Naive thymus-derived CD4-positive, alpha-beta T cell (primary cell): ENCODE data around the gene UBL7. TPM values are rescaled to one million over a fixed set of nuclear protein-coding genes. Genes with fewer than 3 reads are reported as not detected.

Experiments
- ATAC-seq: fragments of 150-1000 bp; cut with Tn5 transposase; 2 replicates; pipeline ENCODE4 v1.10.0; 2021; ENCODE audit warnings: mild to moderate bottlenecking, moderate library complexity
- CTCF ChIA-PET: fragments of 350-600 bp; sonication (Branson Sonifier 250); formaldehyde crosslinking; loops from one replicate; lab custom pipeline; 2021; ENCODE audit warnings: antibody characterized with exemption; lab: Charles Lee
- POLR2A ChIA-PET: fragments of 350-600 bp; sonication (Branson Sonifier 250); formaldehyde crosslinking; loops from one replicate; lab custom pipeline; 2021; ENCODE audit warnings: antibody characterized with exemption, inconsistent platforms; lab: Charles Lee
- DNase-seq, 9 donors: peaks; one replicate each; pipeline versions ENCODE4 v3.0.0 to v3.0.0-alpha.2; 2020 to 2022; ENCODE audit warnings: mixed read lengths in 1 of 9
- H3K27ac ChIP-seq: one replicate; pipeline ENCODE4 v1.7.0; 2013; ENCODE audit warnings: mild to moderate bottlenecking, low read depth, low read length, moderate library complexity
- H3K27me3 ChIP-seq, 2 donors: one replicate each; pipeline ENCODE4 v1.7.0; 2013; ENCODE audit warnings: low read length in 2 of 2, mild to moderate bottlenecking in 2 of 2, moderate library complexity in 2 of 2; ENCODE audit not compliant: control insufficient read depth in 2 of 2, insufficient read depth in 2 of 2
- H3K36me3 ChIP-seq, 3 experiments: 1 replicate in 2 of 3; 2 replicates in 1 of 3; pipeline ENCODE4 v1.7.0; 2013; ENCODE audit warnings: low read length in 3 of 3, mild to moderate bottlenecking in 3 of 3, moderate library complexity in 1 of 3; ENCODE audit not compliant: insufficient read depth in 3 of 3, control insufficient read depth in 2 of 3
- H3K4me1 ChIP-seq, 2 donors: one replicate each; pipeline ENCODE4 v1.7.0; 2013; ENCODE audit warnings: low read length in 2 of 2, mild to moderate bottlenecking in 2 of 2, moderate library complexity in 1 of 2; ENCODE audit not compliant: control insufficient read depth in 2 of 2, insufficient read depth in 2 of 2
- H3K4me3 ChIP-seq: 2 replicates; pipeline ENCODE4 v1.7.0; 2013; ENCODE audit warnings: mild to moderate bottlenecking, low read length
- H3K9me3 ChIP-seq, 3 experiments: 1 replicate in 2 of 3; 2 replicates in 1 of 3; pipeline ENCODE4 v1.7.0; 2013; ENCODE audit warnings: low read length in 3 of 3; ENCODE audit not compliant: control insufficient read depth in 2 of 3
- H3K27ac Mint-ChIP-seq, 9 donors: one replicate each; pipeline ENCODE4 v1.8.0; 2020 to 2022; ENCODE audit warnings: mixed read lengths in 9 of 9, mild to moderate bottlenecking in 8 of 9, moderate library complexity in 5 of 9, inconsistent platforms in 2 of 9
- H3K27me3 Mint-ChIP-seq, 5 donors: one replicate each; pipeline ENCODE4 v1.8.0; 2021 to 2022; ENCODE audit warnings: mixed read lengths in 5 of 5, mild to moderate bottlenecking in 1 of 5
- H3K36me3 Mint-ChIP-seq, 5 donors: one replicate each; pipeline ENCODE4 v1.8.0; 2020 to 2022; ENCODE audit warnings: mixed read lengths in 5 of 5, mild to moderate bottlenecking in 3 of 5, inconsistent platforms in 1 of 5
- H3K4me1 Mint-ChIP-seq, 7 donors: one replicate each; pipeline ENCODE4 v1.8.0; 2020 to 2022; ENCODE audit warnings: mixed read lengths in 7 of 7, mild to moderate bottlenecking in 3 of 7, inconsistent platforms in 1 of 7
- H3K4me3 Mint-ChIP-seq, 10 donors: one replicate each; pipeline ENCODE4 v1.8.0; 2020 to 2022; ENCODE audit warnings: mild to moderate bottlenecking in 10 of 10, mixed read lengths in 10 of 10, moderate library complexity in 6 of 10, inconsistent platforms in 2 of 10
- H3K9me3 Mint-ChIP-seq, 11 donors: one replicate each; pipeline ENCODE4 v1.8.0; 2020 to 2022; ENCODE audit warnings: mixed read lengths in 11 of 11, mild to moderate bottlenecking in 4 of 11, inconsistent platforms in 1 of 11, moderate library complexity in 1 of 11
- intact Hi-C, 2 donors: fragments of 100-400 bp; cut with micrococcal nuclease; formaldehyde crosslinking; loops; one replicate each; pipeline ENCODE4 v1.15.1; 2023
- polyA plus RNA-seq, 2 donors: library from polyadenylated mRNA; unstranded; fragments of 300-500 nt; fragmentation: Illumina TruSeq; gene quantifications; one replicate each; pipeline ENCODE4 v1.2.3, GENCODE V29; 2021
- total RNA-seq, 6 experiments: library from RNA in 5 of 6; stranded (reverse) in 5 of 6; gene quantifications; 1 replicate in 5 of 6; 2 replicates in 1 of 6; pipeline ENCODE4 v1.2.3 and lab custom pipeline; 2021 to 2026

The UBL7 gene
- total and polyA plus RNA-seq, 7 experiments from 2014 or later, result 20.2 to 127 (median 44.0) TPM

DNA sequence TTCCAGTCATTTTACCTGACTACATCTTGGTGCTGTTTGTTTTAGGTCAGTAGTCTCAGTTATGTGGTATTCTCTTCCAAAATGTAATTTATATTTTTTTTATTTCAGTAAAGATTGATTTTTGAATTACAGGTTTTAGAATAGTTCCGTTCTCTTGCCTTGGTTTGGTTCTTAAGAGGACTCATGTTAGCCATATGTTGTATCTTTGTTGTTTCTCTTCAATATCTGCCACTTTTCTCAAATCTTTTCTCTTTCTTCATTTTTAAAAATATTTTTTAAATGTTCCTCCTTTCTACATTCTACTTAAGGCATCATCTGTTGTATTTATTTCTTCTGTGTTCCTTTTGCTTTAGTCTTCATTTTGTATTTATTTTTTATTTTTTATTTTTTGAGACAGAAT is 5.6 kb upstream of the UBL7 start:
- Mint-ChIP-seq H3K27me3 (no peaks in the 10 kb centered on the region), H3K4me1 (peaks cover 12 to 41% (median 36%) of the 10 kb centered on the region in 7 donors), H3K4me3 (no peak overlapping the region), H3K27ac (no peak overlapping the region), H3K36me3 (peaks cover 4 to 34% (median 17%) of the 10 kb centered on the region in 5 donors), H3K9me3 (peaks cover 0 to 5% (median 0%) of the 10 kb centered on the region in 11 donors)
- DNase-seq, result no peak
- Histone ChIP-seq H3K4me1 (peaks cover 0 to 6% of the 10 kb centered on the region in 2 donors), H3K4me3 (no peak overlapping the region), H3K36me3 (peaks cover 0 to 7% (median 0%) of the 10 kb centered on the region in 3 experiments), H3K27ac (no peak overlapping the region), H3K27me3 (no peaks in the 10 kb centered on the region), H3K9me3 (no peaks in the 10 kb centered on the region)
- POLR2A ChIA-PET, result no interaction called here
- intact Hi-C loops, result loop anchor here in 1 of 2 donors (10.0 kb wide), 1 partner anchor 488 kb away; the partner anchor contains the start of gene RPP25
- CTCF ChIA-PET, result no interaction called here
- no peak for ATAC-seq

- Histone ChIP-seq H3K9me3 (no peaks in the 10 kb centered on the region), H3K4me1 (peaks cover 7 to 15% of the 10 kb centered on the region in 2 donors), H3K36me3 (peaks cover 0 to 9% (median 0%) of the 10 kb centered on the region in 3 experiments), H3K27me3 (no peaks in the 10 kb centered on the region), H3K4me3 (no peak overlapping the region), H3K27ac (no peak overlapping the region)
- ChIA-PET CTCF (no interaction called here), POLR2A (no interaction called here)
- Mint-ChIP-seq H3K9me3 (peaks cover 0 to 5% (median 0%) of the 10 kb centered on the region in 11 donors), H3K27ac (peak overlapping the region in 1 of 9 donors; percentile 41), H3K36me3 (peaks cover under 1 to 24% (median 17%) of the 10 kb centered on the region in 5 donors), H3K27me3 (no peaks in the 10 kb centered on the region), H3K4me1 (peaks cover 20 to 52% (median 46%) of the 10 kb centered on the region in 7 donors), H3K4me3 (no peak overlapping the region)
- ATAC-seq (no peak), DNase-seq (no peak)
- intact Hi-C loops, result loop anchor here (5.0 to 10.0 kb wide), 3 partner anchors 322 to 987 kb away; partner anchors contain the start of genes SIN3A (in 2 of the 2) and RPP25 (in 1 of the 2)
Observed at GRCh38 chr15:74464897-74465296, 3.9 kb upstream of the UBL7 start.

GRCh38 chr15:74464216-74464615 is 3.3 kb upstream of the UBL7 start:
- CTCF ChIA-PET, result interaction anchor here (0.6 kb wide), 1 partner anchor 86 kb away, joined by 5 read pairs; no protein-coding TSS in a partner anchor
- no peak for DNase-seq
- Mint-ChIP-seq H3K36me3 (peaks cover 0 to 22% (median 17%) of the 10 kb centered on the region in 5 donors), H3K4me1 (peaks cover 19 to 52% (median 46%) of the 10 kb centered on the region in 7 donors), H3K4me3 (peak overlapping the region in 3 of 10 donors; percentile 27 to 29 (median 29)), H3K27me3 (no peaks in the 10 kb centered on the region), H3K27ac (peak overlapping the region in 1 of 9 donors; percentile 0), H3K9me3 (peaks cover 0 to 5% (median 0%) of the 10 kb centered on the region in 11 donors)
- POLR2A ChIA-PET, result no interaction called here
- Histone ChIP-seq H3K36me3 (peaks cover 0 to 7% (median 0%) of the 10 kb centered on the region in 3 experiments), H3K27me3 (no peaks in the 10 kb centered on the region), H3K9me3 (no peaks in the 10 kb centered on the region), H3K4me1 (peaks cover 8 to 15% of the 10 kb centered on the region in 2 donors), H3K4me3 (no peak overlapping the region), H3K27ac (no peak overlapping the region)
- intact Hi-C loops, result loop anchor here (5.0 to 10.0 kb wide), 3 partner anchors 323 to 988 kb away; partner anchors contain the start of genes SIN3A (in 2 of the 2) and RPP25 (in 1 of the 2)
- ATAC-seq, result no peak

- H3K4me3 Mint-ChIP-seq, result peak overlapping the region in 7 of 10 donors; percentile 1 to 44 (median 12)
- peaks cover 21 to 58% (median 52%) of the 10 kb centered on the region in 7 donors for H3K4me1 Mint-ChIP-seq
- H3K27ac Mint-ChIP-seq, result peak overlapping the region in 1 of 9 donors; percentile 51
- H3K36me3 Mint-ChIP-seq, result peaks cover 3 to 23% (median 20%) of the 10 kb centered on the region in 5 donors
- peaks cover 8 to 15% of the 10 kb centered on the region in 2 donors for H3K4me1 ChIP-seq
- ATAC-seq (no peak), DNase-seq (no peak)
- no peak overlapping the region for H3K4me3 ChIP-seq
- CTCF ChIA-PET, result no interaction called here
- POLR2A ChIA-PET, result no interaction called here
- no peaks in the 10 kb centered on the region for H3K9me3 ChIP-seq
- intact Hi-C loops, result loop anchor here (5.0 to 10.0 kb wide), 3 partner anchors 324 to 989 kb away; partner anchors contain the start of genes SIN3A (in 2 of the 2) and RPP25 (in 1 of the 2)
- H3K9me3 Mint-ChIP-seq, result peaks cover 0 to 5% (median 0%) of the 10 kb centered on the region in 11 donors
- H3K27me3 ChIP-seq, result no peaks in the 10 kb centered on the region
- H3K36me3 ChIP-seq, result peaks cover 0 to 8% (median 0%) of the 10 kb centered on the region in 3 experiments
- H3K27me3 Mint-ChIP-seq, result no peaks in the 10 kb centered on the region
- no peak overlapping the region for H3K27ac ChIP-seq
Observed at GRCh38 chr15:74463634-74464033, 2.7 kb upstream of the UBL7 start.

GRCh38 chr15:74461847-74462511 is 1.0 kb upstream of the UBL7 start:
- H3K4me3 ChIP-seq, result peak overlapping the region; percentile 91
- H3K36me3 ChIP-seq, result peaks cover 0 to 16% (median 0%) of the 10 kb centered on the region in 3 experiments
- intact Hi-C loops, result loop anchor here (1.0 to 10.0 kb wide), 19 partner anchors 23 to 990 kb away; partner anchors contain the start of genes SIN3A (in 2 of the 2), CLK3 (in 1 of the 2), COX5A (in 1 of the 2) and EDC3 (in 1 of the 2)
- DNase-seq (no peak), ATAC-seq (no peak)
- Mint-ChIP-seq H3K4me3 (peak overlapping the region; percentile 88 to 98 (median 92)), H3K27ac (peak overlapping the region in 8 of 9 donors; percentile 78 to 96 (median 90)), H3K27me3 (no peaks in the 10 kb centered on the region), H3K9me3 (peaks cover 0 to 5% (median 0%) of the 10 kb centered on the region in 11 donors), H3K4me1 (peaks cover 25 to 66% (median 52%) of the 10 kb centered on the region in 7 donors), H3K36me3 (peaks cover 4 to 26% (median 16%) of the 10 kb centered on the region in 5 donors)
- H3K4me1 ChIP-seq, result peaks cover 8 to 15% of the 10 kb centered on the region in 2 donors
- peak overlapping the region; percentile 86 for H3K27ac ChIP-seq
- H3K27me3 ChIP-seq, result no peaks in the 10 kb centered on the region
- POLR2A ChIA-PET, result interaction anchor here (0.6 to 1.2 kb wide), 3 partner anchors 10 to 153 kb away, joined by 3 to 4 read pairs (median 4); no protein-coding TSS in a partner anchor
- CTCF ChIA-PET, result interaction anchor here (0.7 kb wide), 1 partner anchor 78 kb away, joined by 5 read pairs; no protein-coding TSS in a partner anchor
- no peaks in the 10 kb centered on the region for H3K9me3 ChIP-seq

GRCh38 chr15:74460298-74460697 is 662 bp downstream of the UBL7 start:
- DNase-seq (peak in 1 of 9 donors; percentile 3), ATAC-seq (no peak)
- Mint-ChIP-seq H3K4me3 (peak overlapping the region; percentile 88 to 98 (median 92)), H3K36me3 (peaks cover 4 to 36% (median 22%) of the 10 kb centered on the region in 5 donors), H3K9me3 (peaks cover 0 to 5% (median 0%) of the 10 kb centered on the region in 11 donors), H3K4me1 (peaks cover 25 to 59% (median 54%) of the 10 kb centered on the region in 7 donors), H3K27me3 (no peaks in the 10 kb centered on the region), H3K27ac (peak overlapping the region; percentile 78 to 96 (median 92))
- CTCF ChIA-PET, result no interaction called here
- no peaks in the 10 kb centered on the region for H3K27me3 ChIP-seq
- H3K4me3 ChIP-seq, result peak overlapping the region; percentile 91
- intact Hi-C loops, result loop anchor here (2.0 to 10.0 kb wide), 5 partner anchors 21 to 992 kb away; partner anchors contain the start of genes SIN3A (in 2 of the 2) and RPP25 (in 1 of the 2)
- H3K27ac ChIP-seq, result peak overlapping the region; percentile 86
- H3K4me1 ChIP-seq, result peaks cover 8 to 15% of the 10 kb centered on the region in 2 donors
- POLR2A ChIA-PET, result interaction anchor here (0.8 to 1.6 kb wide), 9 partner anchors 58 to 1186 kb away, joined by 3 to 8 read pairs (median 3); no protein-coding TSS in a partner anchor
- no peaks in the 10 kb centered on the region for H3K9me3 ChIP-seq
- peaks cover 0 to 27% (median 0%) of the 10 kb centered on the region in 3 experiments for H3K36me3 ChIP-seq
